Kidney (tissue), 14 donors: ENCODE measurements around the gene DDX52. TPM values are rescaled to one million over a fixed set of nuclear protein-coding genes. Genes with fewer than 3 reads are reported as not detected.

Source experiments
- DNase-seq, 5 donors: peaks; one replicate each; pipeline ENCODE4 v3.0.0-alpha.2; 2013 to 2020
- FAIRE-seq: peaks from 2 replicates; lab custom pipeline; 2012; peaks lifted over from hg19 to GRCh38; lab: Jason Lieb, UNC
- H3K27ac ChIP-seq, 2 donors: one replicate each; pipeline ENCODE4 v1.7.0; 2013; ENCODE audit warnings: low read depth in 2 of 2, low read length in 2 of 2, inconsistent platforms in 1 of 2
- H3K27me3 ChIP-seq: one replicate; pipeline ENCODE4 v1.7.1; 2013; ENCODE audit warnings: low read length, inconsistent platforms; ENCODE audit not compliant: control insufficient read depth, insufficient read depth
- H3K36me3 ChIP-seq, 3 donors: one replicate each; pipeline versions ENCODE4 v1.7.0 to v1.7.1; 2013; ENCODE audit warnings: low read length in 3 of 3, control low read depth in 1 of 3, inconsistent platforms in 1 of 3; ENCODE audit not compliant: insufficient read depth in 3 of 3, control insufficient read depth in 2 of 3
- H3K4me1 ChIP-seq, 3 donors: one replicate each; pipeline versions ENCODE4 v1.7.0 to v1.7.1; 2013; ENCODE audit warnings: low read length in 3 of 3, inconsistent platforms in 1 of 3, low read depth in 1 of 3; ENCODE audit not compliant: control insufficient read depth in 2 of 3, insufficient read depth in 2 of 3
- H3K4me3 ChIP-seq, 3 donors: one replicate each; pipeline versions ENCODE4 v1.7.0 to v1.8.1; 2013; ENCODE audit warnings: low read length in 3 of 3, control low read depth in 1 of 3, inconsistent platforms in 1 of 3
- H3K9ac ChIP-seq, 3 donors: one replicate each; pipeline versions ENCODE4 v1.7.0 to v1.7.1; 2013; ENCODE audit warnings: low read length in 3 of 3, control low read depth in 1 of 3, inconsistent platforms in 1 of 3
- H3K9me3 ChIP-seq, 3 donors: one replicate each; pipeline versions ENCODE4 v1.7.0 to v1.7.1; 2013; ENCODE audit warnings: low read length in 3 of 3, control low read depth in 1 of 3, inconsistent platforms in 1 of 3; ENCODE audit not compliant: control insufficient read depth in 2 of 3, insufficient read depth in 1 of 3
- intact Hi-C: fragments of 100-400 bp; cut with DNase I; formaldehyde crosslinking; loops from one replicate; pipeline ENCODE4 v1.11.1; 2022
- polyA plus RNA-seq: library from polyadenylated mRNA; stranded (reverse); fragments of 350-450 nt; fragmentation: Illumina TruSeq; extraction: RNeasy Lipid Tissue Mini Kit (QIAGEN cat#74804); gene quantifications from one replicate; pipeline ENCODE4 v1.2.3, GENCODE V29; 2014; ENCODE audit warnings: low read depth, low replicate concordance; ENCODE audit not compliant: insufficient read depth
- total RNA-seq: library from RNA; stranded (reverse); fragmentation: NEBNext Ultra II Directional; extraction: Animal tissue kit (Norgen Biotek cat#: 25700); gene quantifications from one replicate; pipeline ENCODE4 v1.2.1, GENCODE V29; 2021
- TF ChIP-seq, protein P1 (sequence below): IDR thresholded peaks from 3 replicates; pipeline ENCODE4 v1.5.1; 2012; ENCODE audit warnings: mild to moderate bottlenecking, moderate library complexity, borderline replicate concordance; ENCODE audit not compliant: insufficient read depth; ENCODE audit errors: extremely low read depth
- donor health status: control.
- donor health status: control.
- donor health status: control.
- donor health status: control.
- donor health status: control.
- donor health status: DM: yes; HTN: yes; CAD: no.
- donor health status: Normal renal cell carcinoma (clear cell type).

The DDX52 gene
- total and polyA plus RNA-seq, 2 donors from 2014 or later: 14.0 to 26.9 TPM

DNA sequence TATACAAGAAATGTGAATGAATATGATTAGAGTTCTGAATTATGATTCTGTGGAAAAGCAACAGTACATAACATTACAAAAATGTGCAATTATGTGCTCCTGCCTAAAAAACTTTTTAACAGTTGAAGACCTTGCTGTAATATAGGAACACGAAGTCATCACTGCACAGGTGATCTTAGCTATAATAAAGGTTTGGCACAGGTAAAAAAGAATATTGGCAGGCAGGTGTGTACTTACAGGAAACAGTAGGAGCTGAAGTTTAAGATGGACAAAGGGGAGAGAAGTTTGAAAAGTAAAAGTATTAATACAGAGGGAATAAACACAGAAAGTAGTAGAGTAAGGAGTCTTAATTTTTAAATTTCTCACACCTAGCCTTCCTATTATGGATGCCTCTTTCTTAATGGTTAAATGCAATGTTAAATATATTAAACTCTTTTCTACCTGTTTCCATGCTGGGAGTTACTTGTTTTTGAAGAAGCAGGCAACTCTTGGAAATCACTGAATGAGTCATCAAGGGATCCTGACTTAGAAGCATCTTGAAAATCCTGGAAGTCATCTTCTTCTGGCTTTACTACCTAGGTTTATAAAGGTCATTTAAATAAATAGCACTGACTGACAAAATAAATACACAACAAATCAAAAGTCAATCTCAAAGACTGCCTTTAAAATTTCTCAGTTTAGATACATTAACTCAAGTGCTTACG is 74.7 kb downstream of the DDX52 start:
- TF ChIP-seq, protein P1, sequence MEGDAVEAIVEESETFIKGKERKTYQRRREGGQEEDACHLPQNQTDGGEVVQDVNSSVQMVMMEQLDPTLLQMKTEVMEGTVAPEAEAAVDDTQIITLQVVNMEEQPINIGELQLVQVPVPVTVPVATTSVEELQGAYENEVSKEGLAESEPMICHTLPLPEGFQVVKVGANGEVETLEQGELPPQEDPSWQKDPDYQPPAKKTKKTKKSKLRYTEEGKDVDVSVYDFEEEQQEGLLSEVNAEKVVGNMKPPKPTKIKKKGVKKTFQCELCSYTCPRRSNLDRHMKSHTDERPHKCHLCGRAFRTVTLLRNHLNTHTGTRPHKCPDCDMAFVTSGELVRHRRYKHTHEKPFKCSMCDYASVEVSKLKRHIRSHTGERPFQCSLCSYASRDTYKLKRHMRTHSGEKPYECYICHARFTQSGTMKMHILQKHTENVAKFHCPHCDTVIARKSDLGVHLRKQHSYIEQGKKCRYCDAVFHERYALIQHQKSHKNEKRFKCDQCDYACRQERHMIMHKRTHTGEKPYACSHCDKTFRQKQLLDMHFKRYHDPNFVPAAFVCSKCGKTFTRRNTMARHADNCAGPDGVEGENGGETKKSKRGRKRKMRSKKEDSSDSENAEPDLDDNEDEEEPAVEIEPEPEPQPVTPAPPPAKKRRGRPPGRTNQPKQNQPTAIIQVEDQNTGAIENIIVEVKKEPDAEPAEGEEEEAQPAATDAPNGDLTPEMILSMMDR: no peak
- Histone ChIP-seq H3K36me3 (peaks cover 12 to 43% (median 21%) of the 10 kb centered on the region in 3 donors), H3K27ac (no peak overlapping the region), H3K4me3 (no peak overlapping the region), H3K27me3 (no peaks in the 10 kb centered on the region), H3K4me1 (no peaks in the 10 kb centered on the region), H3K9ac (no peak overlapping the region), H3K9me3 (no peaks in the 10 kb centered on the region)
- no peak for DNase-seq
- FAIRE-seq: no peak
- intact Hi-C loops: no loop called here

DNA sequence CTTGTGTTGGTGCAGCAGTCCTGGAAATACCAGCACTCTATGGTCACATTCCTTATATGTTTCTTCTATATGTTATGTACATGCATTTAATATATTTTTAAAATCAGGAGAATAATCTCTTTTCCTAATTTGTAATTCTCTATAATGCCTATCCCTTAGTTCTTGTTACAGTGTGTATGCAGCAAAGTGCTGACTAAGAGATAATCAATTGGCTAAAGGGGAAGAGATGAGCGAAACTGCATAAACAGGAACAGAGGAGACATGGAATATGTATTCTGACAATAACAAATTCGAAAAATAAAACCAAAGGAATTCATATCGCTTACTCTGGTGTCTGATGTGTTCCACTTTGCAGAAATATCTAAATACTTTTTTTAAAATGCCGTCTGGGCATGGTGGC is 75.7 kb downstream of the DDX52 start:
- TF ChIP-seq, protein P1: no peak
- Histone ChIP-seq H3K4me1 (no peaks in the 10 kb centered on the region), H3K27me3 (no peaks in the 10 kb centered on the region), H3K9me3 (no peaks in the 10 kb centered on the region), H3K9ac (no peak overlapping the region), H3K4me3 (no peak overlapping the region), H3K36me3 (peaks cover 12 to 40% (median 21%) of the 10 kb centered on the region in 3 donors), H3K27ac (no peak overlapping the region)
- FAIRE-seq (no peak), DNase-seq (no peak)
- intact Hi-C loops: no loop called here

DNA sequence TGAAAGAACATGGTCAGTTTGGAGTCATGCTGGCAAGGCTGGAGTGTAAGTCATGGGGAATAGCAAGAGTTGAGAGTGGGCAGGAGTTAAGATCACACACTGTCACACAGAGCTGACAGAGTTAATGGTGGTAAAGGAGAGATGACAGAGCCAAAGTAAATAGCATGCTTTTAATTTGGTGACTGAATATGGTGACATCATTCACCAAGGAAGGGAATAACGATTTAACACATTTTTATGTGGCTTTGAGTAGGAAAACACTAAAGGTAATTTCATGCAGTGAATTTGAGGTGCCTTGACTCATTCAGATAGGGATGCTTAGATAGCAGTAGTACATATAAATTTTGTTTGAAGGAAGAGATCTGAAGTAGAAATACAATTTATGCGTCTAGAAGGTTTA is 76.1 kb downstream of the DDX52 start:
- Histone ChIP-seq H3K4me3 (no peak overlapping the region), H3K4me1 (no peaks in the 10 kb centered on the region), H3K9ac (no peak overlapping the region), H3K36me3 (peaks cover 12 to 36% (median 21%) of the 10 kb centered on the region in 3 donors), H3K27ac (no peak overlapping the region), H3K27me3 (no peaks in the 10 kb centered on the region), H3K9me3 (no peaks in the 10 kb centered on the region)
- intact Hi-C loops: no loop called here
- DNase-seq: no peak
- FAIRE-seq: no peak
- TF ChIP-seq, protein P1: no peak
